ENCODE results near the gene FOXJ3.

Gene FOXJ3

GRCh38 chr1:42263019-42263418 lies 72.0 kb downstream of the FOXJ3 start:
- DNase-seq (ENCODE audit: low read depth in 2 of 2): no peak
- no peak for TF ChIP-seq CTCF (IDR thresholded peaks at IDR 0.05; ENCODE audit: low read depth, low read length)

GRCh38 chr1:42260376-42261070 lies 74.5 kb downstream of the FOXJ3 start:
- no peak for TF ChIP-seq CTCF (IDR thresholded peaks at IDR 0.05; ENCODE audit: low read depth, low read length)
- H3K4me3 ChIP-seq (replicated peaks in 1 of 2; ENCODE audit: low read depth in 2 of 2, low read length in 2 of 2): no peak overlapping the region
- no peak for DNase-seq (ENCODE audit: low read depth in 2 of 2)

More at GRCh38 chr1:42263019-42263418, 72.0 kb downstream of the FOXJ3 start:
- no peak overlapping the region for H3K4me3 ChIP-seq (replicated peaks in 1 of 2; ENCODE audit: low read depth in 2 of 2, low read length in 2 of 2)

- TF ChIP-seq CTCF (IDR thresholded peaks at IDR 0.05; ENCODE audit: low read depth, low read length): no peak
- DNase-seq (ENCODE audit: low read depth in 2 of 2): peak in 1 of 2 donors; percentile 41
- no peak overlapping the region for H3K4me3 ChIP-seq (replicated peaks in 1 of 2; ENCODE audit: low read depth in 2 of 2, low read length in 2 of 2)
Measured at GRCh38 chr1:42259739-42260064, 75.3 kb downstream of the FOXJ3 start.

- no peak overlapping the region for H3K4me3 ChIP-seq (replicated peaks in 1 of 2; ENCODE audit: low read depth in 2 of 2, low read length in 2 of 2)
- TF ChIP-seq CTCF (IDR thresholded peaks at IDR 0.05; ENCODE audit: low read depth, low read length): no peak
- peak; percentile 55 to 68 for DNase-seq (ENCODE audit: low read depth in 2 of 2)
Measured at GRCh38 chr1:42259059-42259738, 75.8 kb downstream of the FOXJ3 start.

DNA sequence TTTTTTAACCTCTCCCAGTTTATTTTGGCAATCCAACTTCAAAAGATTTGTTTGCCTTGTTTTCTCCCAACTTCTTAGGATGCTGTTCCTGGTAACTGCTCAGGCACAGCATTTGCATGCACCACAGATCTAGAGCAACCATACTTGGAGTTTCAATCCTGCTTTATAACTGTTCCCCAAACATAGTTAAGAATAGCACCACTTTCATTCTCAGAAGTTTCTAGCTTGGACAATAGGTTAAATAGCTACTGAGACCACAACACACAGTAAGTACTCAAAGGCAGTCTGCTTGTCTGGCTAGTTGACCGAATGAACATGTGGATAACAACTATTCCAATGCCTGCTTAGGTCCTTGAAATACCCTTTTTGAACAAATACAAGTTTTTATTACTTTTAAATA lies 76.8 kb downstream of the FOXJ3 start:
- H3K4me3 ChIP-seq (replicated peaks in 1 of 2; ENCODE audit: low read depth in 2 of 2, low read length in 2 of 2): no peak overlapping the region
- peak in 1 of 2 donors; percentile 11 for DNase-seq (ENCODE audit: low read depth in 2 of 2)
- no peak for TF ChIP-seq CTCF (IDR thresholded peaks at IDR 0.05; ENCODE audit: low read depth, low read length)

DNA sequence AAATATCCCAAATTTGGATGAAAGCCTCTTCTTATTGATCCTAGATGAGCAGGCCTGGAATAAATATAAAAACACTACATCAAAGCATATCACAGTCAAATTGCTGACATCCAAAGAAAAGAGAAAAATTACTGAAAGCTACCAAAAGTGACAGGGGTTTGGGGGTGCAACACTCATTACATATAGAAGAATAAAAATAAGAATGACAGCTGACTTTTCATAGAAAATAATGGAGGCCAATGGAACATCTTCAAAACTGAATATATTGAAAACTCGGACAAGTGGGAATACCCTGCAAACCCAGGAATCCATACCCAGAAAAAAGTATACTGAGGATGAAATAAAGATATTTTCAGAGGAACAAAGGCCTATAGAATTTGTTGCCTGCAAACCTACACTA lies 84.0 kb downstream of the FOXJ3 start:
- DNase-seq (ENCODE audit: low read depth in 2 of 2): no peak
- TF ChIP-seq CTCF (IDR thresholded peaks at IDR 0.05; ENCODE audit: low read depth, low read length): no peak
- H3K4me3 ChIP-seq (replicated peaks in 1 of 2; ENCODE audit: low read depth in 2 of 2, low read length in 2 of 2): no peak overlapping the region
